Mesenchymal stem cell (in vitro differentiated cells and primary cell): Measurements from ENCODE around the gene PARP15.
"Not testable (repeated sequence)": the region's sequence is repeated elsewhere in the genome, so short reads cannot be mapped to it uniquely, and the experiment has no call there.

Experiments used
- DNase-seq: peaks from one replicate; pipeline ENCODE4 v3.0.0-alpha.2; 2013
- H2AFZ ChIP-seq: one replicate; pipeline ENCODE4 v1.6.1; 2013; ENCODE audit warnings: low read depth, mild to moderate bottlenecking, control low read depth, inconsistent platforms, low read length, moderate library complexity
- H2AK5ac ChIP-seq: 2 replicates; pipeline ENCODE4 v1.6.1; 2013; ENCODE audit warnings: low read length, moderate library complexity, mild to moderate bottlenecking, inconsistent platforms; ENCODE audit not compliant: severe bottlenecking
- H2BK120ac ChIP-seq: one replicate; pipeline ENCODE4 v1.6.1; 2013; ENCODE audit warnings: low read depth, mild to moderate bottlenecking, inconsistent platforms, low read length, moderate library complexity
- H2BK12ac ChIP-seq, 2 experiments: one replicate each; pipeline ENCODE4 v1.6.1; 2013; ENCODE audit warnings: inconsistent platforms in 2 of 2, low read length in 2 of 2, mild to moderate bottlenecking in 2 of 2, moderate library complexity in 2 of 2, control low read depth in 1 of 2
- H2BK15ac ChIP-seq: one replicate; pipeline ENCODE4 v1.6.1; 2013; ENCODE audit warnings: mild to moderate bottlenecking, low read depth, inconsistent platforms; ENCODE audit not compliant: poor library complexity, severe bottlenecking
- H2BK5ac ChIP-seq: 2 replicates; pipeline ENCODE4 v1.6.1; 2013; ENCODE audit warnings: low read depth, mild to moderate bottlenecking, low read length, control low read depth, inconsistent platforms; ENCODE audit not compliant: poor library complexity, severe bottlenecking
- H3K14ac ChIP-seq, 2 experiments: one replicate each; pipeline ENCODE4 v1.6.1; 2013; ENCODE audit warnings: inconsistent platforms in 2 of 2, low read length in 2 of 2, control low read depth in 1 of 2, mild to moderate bottlenecking in 1 of 2, moderate library complexity in 1 of 2
- H3K18ac ChIP-seq, 2 experiments: one replicate each; pipeline ENCODE4 v1.6.1; 2013; ENCODE audit warnings: inconsistent platforms in 2 of 2, low read length in 2 of 2, control low read depth in 1 of 2, low read depth in 1 of 2, mild to moderate bottlenecking in 1 of 2
- H3K23ac ChIP-seq, 2 experiments: one replicate each; pipeline ENCODE4 v1.6.1; 2013; ENCODE audit warnings: inconsistent platforms in 2 of 2, low read length in 2 of 2, mild to moderate bottlenecking in 2 of 2, moderate library complexity in 2 of 2, control low read depth in 1 of 2
- H3K27ac ChIP-seq: 2 replicates; pipeline ENCODE4 v1.5.1; 2013; ENCODE audit warnings: mild to moderate bottlenecking, moderate library complexity, low read length, control low read depth, inconsistent platforms; ENCODE audit not compliant: poor library complexity, severe bottlenecking
- H3K27me3 ChIP-seq, 2 experiments: 2 replicates each; pipeline versions ENCODE4 v1.6.1 to v1.7.0; 2013; ENCODE audit warnings: low read length in 2 of 2, mild to moderate bottlenecking in 2 of 2, moderate library complexity in 2 of 2, control low read depth in 1 of 2, inconsistent platforms in 1 of 2; ENCODE audit not compliant: control insufficient read depth in 1 of 2, insufficient read depth in 1 of 2
- H3K36me3 ChIP-seq, 2 experiments: 2 replicates each; pipeline versions ENCODE4 v1.6.1 to v1.7.0; 2013; ENCODE audit warnings: low read length in 2 of 2, control low read depth in 1 of 2, inconsistent platforms in 1 of 2, low read depth in 1 of 2, mild to moderate bottlenecking in 1 of 2; ENCODE audit not compliant: insufficient read depth in 2 of 2, control insufficient read depth in 1 of 2
- H3K4ac ChIP-seq, 2 experiments: one replicate each; pipeline ENCODE4 v1.6.1; 2013; ENCODE audit warnings: inconsistent platforms in 2 of 2, low read length in 2 of 2, mild to moderate bottlenecking in 2 of 2, moderate library complexity in 2 of 2, control low read depth in 1 of 2, low read depth in 1 of 2
- H3K4me1 ChIP-seq: 2 replicates; pipeline ENCODE4 v1.6.1; 2013; ENCODE audit warnings: low read depth, low read length, control low read depth; ENCODE audit not compliant: control insufficient read depth, insufficient read depth
- H3K4me2 ChIP-seq: 2 replicates; pipeline ENCODE4 v1.6.1; 2013; ENCODE audit warnings: low read length, mild to moderate bottlenecking, inconsistent platforms; ENCODE audit not compliant: poor library complexity, severe bottlenecking
- H3K4me3 ChIP-seq, 2 experiments: 2 replicates each; pipeline versions ENCODE4 v1.5.1 to v1.7.0; 2013; ENCODE audit warnings: low read length in 2 of 2, mild to moderate bottlenecking in 2 of 2, control low read depth in 1 of 2, low read depth in 1 of 2; ENCODE audit not compliant: insufficient read depth in 1 of 2
- H3K79me1 ChIP-seq: replicated peaks from 2 replicates; pipeline ENCODE4 v1.6.1; 2013; ENCODE audit warnings: mild to moderate bottlenecking, control low read depth, low read length, inconsistent platforms; ENCODE audit not compliant: poor library complexity, severe bottlenecking
- H3K9ac ChIP-seq: 2 replicates; pipeline ENCODE4 v1.7.0; 2013; ENCODE audit warnings: mild to moderate bottlenecking, low read length, moderate library complexity
- H3K9me3 ChIP-seq: 2 replicates; pipeline ENCODE4 v1.7.0; 2013; ENCODE audit warnings: mild to moderate bottlenecking, low read length; ENCODE audit not compliant: control insufficient read depth
- H4K8ac ChIP-seq: one replicate; pipeline ENCODE4 v1.6.1; 2013; ENCODE audit warnings: inconsistent platforms, mild to moderate bottlenecking, low read length, moderate library complexity
- H4K91ac ChIP-seq: one replicate; pipeline ENCODE4 v1.6.1; 2013; ENCODE audit warnings: mild to moderate bottlenecking, low read length, inconsistent platforms
- WGBS: methylation state at CpG from one replicate; pipeline ENCODE4 v1.1.7; 2013; ENCODE audit warnings: mixed read lengths; 5-methylcytosine and 5-hydroxymethylcytosine counted together

Gene PARP15

GRCh38 chr3:122682778-122683411, 105.4 kb downstream of the PARP15 start:
- H2BK15ac ChIP-seq, H3K4me2 ChIP-seq, H3K27me3 ChIP-seq, H3K9me3 ChIP-seq, H4K91ac ChIP-seq, H2BK12ac ChIP-seq, H2AK5ac ChIP-seq, H3K23ac ChIP-seq, H2BK120ac ChIP-seq, H3K18ac ChIP-seq, H2AFZ ChIP-seq, H3K27ac ChIP-seq, H3K14ac ChIP-seq, H3K4me3 ChIP-seq, H3K4ac ChIP-seq, H2BK5ac ChIP-seq, H4K8ac ChIP-seq, H3K9ac ChIP-seq: not testable (repeated sequence)
- DNase-seq: peak; percentile 50
- Histone ChIP-seq H3K36me3 (peaks cover 13 to 16% of the 10 kb centered on the region in 2 experiments), H3K4me1 (peaks cover 14% of the 10 kb centered on the region), H3K79me1 (peaks cover 16% of the 10 kb centered on the region)
- 97% methylated on average over 5 of the region's 11 CpGs for WGBS

GRCh38 chr3:122687298-122687697, 109.8 kb downstream of the PARP15 start:
- peaks cover 6% of the 10 kb centered on the region for H3K79me1 ChIP-seq
- no peak overlapping the region for H3K4me3 ChIP-seq
- WGBS: 97% methylated on average over 2 of the region's 2 CpGs
- no peak overlapping the region for H2BK5ac ChIP-seq
- no peak overlapping the region for H3K4me2 ChIP-seq
- H3K27ac ChIP-seq: no peak overlapping the region
- no peak overlapping the region for H3K18ac ChIP-seq
- no peaks in the 10 kb centered on the region for H3K27me3 ChIP-seq
- no peak overlapping the region for H3K9ac ChIP-seq
- H4K8ac ChIP-seq: no peak overlapping the region
- peaks cover 13 to 19% of the 10 kb centered on the region in 2 experiments for H3K36me3 ChIP-seq
- no peak overlapping the region for H2AK5ac ChIP-seq
- no peak overlapping the region for H3K23ac ChIP-seq
- H3K4me1 ChIP-seq: peaks cover 11% of the 10 kb centered on the region
- no peak overlapping the region for H3K14ac ChIP-seq
- H3K4ac ChIP-seq: no peak overlapping the region
- H4K91ac ChIP-seq: no peak overlapping the region
- H2BK120ac ChIP-seq: no peak overlapping the region
- H2BK12ac ChIP-seq: no peak overlapping the region
- no peak for DNase-seq
- no peak overlapping the region for H2BK15ac ChIP-seq
- H2AFZ ChIP-seq: no peak overlapping the region
- H3K9me3 ChIP-seq: no peaks in the 10 kb centered on the region
